ENCODE results near the gene DNAI4.

- TF ChIP-seq CTCF (conservative IDR thresholded peaks at IDR 0.05; ENCODE audit: low read depth, low read length) (no peak), EZH2 (IDR thresholded peaks at IDR 0.05; ENCODE audit: borderline replicate concordance, low read depth, low read length, poor library complexity, severe bottlenecking) (no peak)
Observed at GRCh38 chr1:66876664-66877063, 48.0 kb downstream of the DNAI4 start.
